Suprapubic skin (tissue), 4 donors: ENCODE results near the gene FAM217A. TPM values are rescaled to one million over a fixed set of nuclear protein-coding genes. Genes with fewer than 3 reads are reported as not detected.

Experiments
- DNase-seq, 2 donors: peaks; one replicate each; pipeline ENCODE4 v3.0.0-alpha.2; 2019; ENCODE audit warnings: low spot score in 2 of 2
- H3K27ac ChIP-seq: fragments of 200-600 bp; sonication (generic); one replicate; pipeline ENCODE4 v1.5.1; 2019
- H3K27me3 ChIP-seq: fragments of 200-600 bp; sonication (generic); one replicate; pipeline ENCODE4 v1.5.1; 2019
- H3K36me3 ChIP-seq: fragments of 200-600 bp; sonication (generic); one replicate; pipeline ENCODE4 v1.5.1; 2019
- H3K4me1 ChIP-seq: fragments of 200-600 bp; sonication (generic); one replicate; pipeline ENCODE4 v1.5.1; 2019
- H3K4me3 ChIP-seq: fragments of 200-600 bp; sonication (generic); one replicate; pipeline ENCODE4 v1.5.1; 2019; ENCODE audit warnings: mild to moderate bottlenecking
- H3K9me3 ChIP-seq: fragments of 200-600 bp; sonication (generic); one replicate; pipeline ENCODE4 v1.5.1; 2019
- CTCF ChIP-seq, 2 donors: fragments of 200-600 bp in 1 of 2; fragments of 450-650 bp in 1 of 2; sonication (generic) in 1 of 2; IDR thresholded peaks; one replicate each; pipeline ENCODE4 v1.5.1; 2016 to 2019; ENCODE audit warnings: antibody characterized with exemption in 2 of 2, mild to moderate bottlenecking in 1 of 2, moderate library complexity in 1 of 2
- EP300 ChIP-seq: sonication (generic); formaldehyde crosslinking; IDR thresholded peaks from one replicate; pipeline ENCODE4 v1.6.1; 2017; ENCODE audit warnings: antibody characterized with exemption
- POLR2A ChIP-seq, 2 donors: fragments of 450-650 bp; IDR thresholded peaks; one replicate each; pipeline ENCODE4 v1.6.1; 2017; ENCODE audit warnings: antibody characterized with exemption in 2 of 2, mild to moderate bottlenecking in 2 of 2, moderate library complexity in 2 of 2
- POLR2AphosphoS5 ChIP-seq, 3 donors: sonication (generic); formaldehyde crosslinking; IDR thresholded peaks; one replicate each; pipeline ENCODE4 v1.6.1; 2017; ENCODE audit warnings: antibody characterized with exemption in 3 of 3
- WGBS: methylation state at CpG from one replicate; pipeline ENCODE4 v1.1.5; 2018; 5-methylcytosine and 5-hydroxymethylcytosine counted together
- total RNA-seq, 4 donors: library from RNA; depleted of rRNA; stranded (reverse); fragments of >200 nt; gene quantifications; one replicate each; pipeline ENCODE4 v1.1.0, GENCODE V29; 2016

FAM217A gene
- total RNA-seq, 4 donors from 2014 or later: not detected

GRCh38 chr6:4067673-4068072, 11.3 kb downstream of the FAM217A start:
- DNase-seq: no peak
- Histone ChIP-seq H3K9me3 (no peaks in the 10 kb centered on the region), H3K36me3 (peaks cover 22% of the 10 kb centered on the region), H3K27me3 (no peaks in the 10 kb centered on the region), H3K27ac (no peak overlapping the region), H3K4me1 (no peaks in the 10 kb centered on the region), H3K4me3 (no peak overlapping the region)
- TF ChIP-seq POLR2AphosphoS5 (IDR thresholded peaks at IDR 0.05): no peak
- TF ChIP-seq EP300: no peak
- WGBS: 82% methylated on average over 1 of the region's 1 CpG

GRCh38 chr6:4066029-4066755, 12.7 kb downstream of the FAM217A start:
- no peaks in the 10 kb centered on the region for H3K4me1 ChIP-seq
- TF ChIP-seq POLR2A (IDR thresholded peaks at IDR 0.05): no peak
- no peak for TF ChIP-seq CTCF (IDR thresholded peaks at IDR 0.05)
- no peak for TF ChIP-seq POLR2AphosphoS5 (IDR thresholded peaks at IDR 0.05)
- no peak for TF ChIP-seq EP300
- H3K36me3 ChIP-seq: peaks cover 37% of the 10 kb centered on the region
- H3K27ac ChIP-seq: no peak overlapping the region
- H3K4me3 ChIP-seq: no peak overlapping the region
- no peak for DNase-seq
- H3K27me3 ChIP-seq: no peaks in the 10 kb centered on the region
- no peaks in the 10 kb centered on the region for H3K9me3 ChIP-seq
- WGBS: 60% methylated on average over 7 of the region's 7 CpGs

DNA sequence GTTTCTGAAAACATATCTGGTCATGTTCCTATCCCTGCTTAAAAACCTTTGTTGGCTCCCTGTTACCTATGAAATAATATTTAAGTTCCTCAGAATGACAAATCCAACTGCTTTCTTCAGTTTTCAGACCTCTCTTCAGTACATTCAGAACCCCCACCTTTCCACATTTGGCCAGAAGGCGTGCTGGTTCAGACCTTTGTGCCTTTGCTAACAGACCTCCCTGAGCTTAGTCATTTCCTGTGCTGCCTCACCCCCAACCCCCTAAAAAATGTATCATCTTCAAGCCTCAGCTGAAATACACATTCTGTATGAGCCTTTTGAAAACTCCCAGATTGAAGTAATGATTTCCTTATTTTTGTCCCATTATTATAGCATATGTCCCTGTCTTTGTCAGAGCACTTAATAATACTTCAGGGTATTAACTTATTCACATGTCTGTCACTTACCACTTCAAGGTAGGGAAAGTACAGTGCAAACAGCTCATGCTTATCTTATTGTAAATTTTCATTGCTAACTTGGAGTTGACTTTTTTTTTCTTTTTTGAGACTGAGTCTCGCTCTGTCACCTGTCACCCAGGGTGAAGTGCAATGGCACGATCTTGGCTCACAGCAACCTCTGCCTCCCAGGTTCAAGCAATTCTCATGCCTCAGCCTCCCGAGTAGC, 19.7 kb downstream of the FAM217A start:
- TF ChIP-seq CTCF (IDR thresholded peaks at IDR 0.05) (no peak), EP300 (no peak), POLR2AphosphoS5 (IDR thresholded peaks at IDR 0.05) (no peak), POLR2A (IDR thresholded peaks at IDR 0.05) (no peak)
- no peaks in the 10 kb centered on the region for H3K27me3 ChIP-seq
- peaks cover 8% of the 10 kb centered on the region for H3K4me1 ChIP-seq
- H3K36me3 ChIP-seq: peaks cover 82% of the 10 kb centered on the region
- 86% methylated on average over 4 of the region's 4 CpGs for WGBS
- no peak overlapping the region for H3K4me3 ChIP-seq
- H3K9me3 ChIP-seq: no peaks in the 10 kb centered on the region
- no peak overlapping the region for H3K27ac ChIP-seq
- DNase-seq: no peak

GRCh38 chr6:4057036-4057435, 21.9 kb downstream of the FAM217A start:
- H3K4me1 ChIP-seq: peaks cover 8% of the 10 kb centered on the region
- DNase-seq: no peak
- no peak overlapping the region for H3K27ac ChIP-seq
- WGBS: 100% methylated on average over 2 of the region's 2 CpGs
- no peaks in the 10 kb centered on the region for H3K9me3 ChIP-seq
- no peak overlapping the region for H3K4me3 ChIP-seq
- peaks cover 86% of the 10 kb centered on the region for H3K36me3 ChIP-seq
- H3K27me3 ChIP-seq: no peaks in the 10 kb centered on the region
- TF ChIP-seq EP300 (no peak), POLR2A (IDR thresholded peaks at IDR 0.05) (no peak), POLR2AphosphoS5 (IDR thresholded peaks at IDR 0.05) (no peak), CTCF (IDR thresholded peaks at IDR 0.05) (no peak)

DNA sequence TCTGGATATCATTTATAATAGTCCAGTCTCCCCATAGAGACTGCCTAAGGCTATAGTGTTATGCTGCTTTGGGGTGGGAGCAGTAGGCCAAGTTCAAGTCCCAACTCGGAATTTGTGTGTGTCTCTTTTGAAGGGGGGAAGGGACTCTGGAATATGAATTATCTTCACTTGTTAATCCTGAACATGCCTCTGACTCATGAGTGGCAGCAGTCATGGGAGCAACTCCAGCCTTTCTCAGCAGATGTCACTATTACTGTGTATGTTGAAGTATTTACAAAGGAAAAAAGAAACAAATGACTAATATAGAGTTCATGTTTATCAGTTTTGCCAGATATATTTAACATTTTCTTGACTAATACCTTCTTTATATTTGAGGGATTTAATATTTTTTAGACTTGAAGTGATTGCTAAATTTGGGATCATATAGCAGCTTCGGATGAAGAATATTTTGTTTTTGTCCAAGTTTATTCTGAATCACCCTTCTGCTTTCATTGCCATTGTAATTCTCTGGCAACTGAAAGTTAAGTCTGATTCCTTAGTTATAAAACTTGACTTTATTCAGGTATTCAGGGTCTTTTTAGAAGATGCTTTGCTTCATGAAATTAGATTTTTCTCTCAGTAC, 23.4 kb downstream of the FAM217A start:
- WGBS: 43% methylated on average over 2 of the region's 2 CpGs
- no peak for DNase-seq

More for the DNA sequence above, 23.4 kb downstream of the FAM217A start:
- H3K36me3 ChIP-seq: peaks cover 86% of the 10 kb centered on the region
- TF ChIP-seq CTCF (IDR thresholded peaks at IDR 0.05): peak; percentile 32 to 55
- TF ChIP-seq EP300: no peak
- TF ChIP-seq POLR2A (IDR thresholded peaks at IDR 0.05): no peak
- no peaks in the 10 kb centered on the region for H3K27me3 ChIP-seq
- H3K4me1 ChIP-seq: peaks cover 8% of the 10 kb centered on the region
- H3K27ac ChIP-seq: no peak overlapping the region
- H3K9me3 ChIP-seq: no peaks in the 10 kb centered on the region
- H3K4me3 ChIP-seq: no peak overlapping the region
